Measurements from ENCODE around the gene WNT7A. TPM values are rescaled to one million over a fixed set of nuclear protein-coding genes. Genes with fewer than 3 reads are reported as not detected.

Gene WNT7A
- total RNA-seq, 3 donors from 2014 or later, result not detected

DNA sequence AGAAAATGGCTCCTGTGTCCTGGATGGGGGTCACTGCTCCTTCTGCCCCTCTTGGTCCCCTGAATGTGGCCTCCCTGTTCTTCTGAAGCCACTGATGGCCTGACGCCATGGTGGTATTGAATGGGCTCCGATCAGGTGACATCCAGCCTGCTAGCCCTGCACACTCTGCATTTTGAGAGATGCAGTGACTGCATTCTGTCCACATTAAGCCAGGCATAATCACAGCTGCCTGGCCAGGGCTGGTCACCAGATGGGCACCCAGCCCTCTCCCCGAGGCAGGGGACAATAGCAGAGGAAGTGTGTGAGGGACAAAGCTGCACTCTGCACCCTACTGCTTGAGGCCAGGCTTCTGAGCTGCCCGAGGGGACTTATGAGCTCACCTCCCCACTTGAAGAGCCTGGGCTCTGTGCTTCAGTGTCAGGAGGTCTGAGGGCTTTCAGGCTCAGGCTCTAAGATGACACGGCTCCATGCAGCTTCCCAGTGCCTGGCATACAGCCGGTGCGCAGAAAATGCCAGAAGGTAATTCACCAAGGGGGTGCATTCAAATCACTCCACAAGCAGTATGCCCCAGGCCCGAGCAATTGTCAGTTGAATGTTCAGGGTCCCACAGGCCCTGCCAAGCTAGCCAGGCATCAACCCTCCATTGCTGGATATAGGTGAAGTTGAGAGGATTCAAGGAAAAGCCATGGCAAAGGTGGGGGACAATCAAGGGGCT, 56.8 kb downstream of the WNT7A start:
- intact Hi-C loops (cut with DNase I, micrococcal nuclease), result no loop called here
- H3K4me3 ChIP-seq, result no peak overlapping the region

DNA sequence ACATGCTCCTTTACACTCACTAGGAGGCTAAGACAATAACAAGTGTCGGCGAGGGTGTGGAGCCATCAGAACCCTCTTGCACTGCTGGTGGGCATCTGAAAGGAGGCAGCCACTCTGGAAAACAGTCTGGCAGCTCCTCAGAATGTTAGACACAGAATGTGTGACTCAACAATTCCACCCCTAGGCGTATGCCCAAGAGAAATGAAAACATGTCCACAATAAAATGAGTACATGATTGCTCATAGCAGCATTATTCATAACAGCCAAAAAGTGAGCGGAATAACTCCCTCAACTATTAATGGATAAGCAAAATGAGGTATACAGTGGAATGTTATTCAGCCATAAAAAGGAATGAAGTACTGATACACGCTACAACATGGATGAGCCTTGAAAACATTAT, 57.8 kb downstream of the WNT7A start:
- peaks cover under 1% of the 10 kb centered on the region for H3K9me3 ChIP-seq
- no peak for DNase-seq
- ATAC-seq, result no peak

More for the DNA sequence above, 56.8 kb downstream of the WNT7A start:
- TF ChIP-seq, protein P1, sequence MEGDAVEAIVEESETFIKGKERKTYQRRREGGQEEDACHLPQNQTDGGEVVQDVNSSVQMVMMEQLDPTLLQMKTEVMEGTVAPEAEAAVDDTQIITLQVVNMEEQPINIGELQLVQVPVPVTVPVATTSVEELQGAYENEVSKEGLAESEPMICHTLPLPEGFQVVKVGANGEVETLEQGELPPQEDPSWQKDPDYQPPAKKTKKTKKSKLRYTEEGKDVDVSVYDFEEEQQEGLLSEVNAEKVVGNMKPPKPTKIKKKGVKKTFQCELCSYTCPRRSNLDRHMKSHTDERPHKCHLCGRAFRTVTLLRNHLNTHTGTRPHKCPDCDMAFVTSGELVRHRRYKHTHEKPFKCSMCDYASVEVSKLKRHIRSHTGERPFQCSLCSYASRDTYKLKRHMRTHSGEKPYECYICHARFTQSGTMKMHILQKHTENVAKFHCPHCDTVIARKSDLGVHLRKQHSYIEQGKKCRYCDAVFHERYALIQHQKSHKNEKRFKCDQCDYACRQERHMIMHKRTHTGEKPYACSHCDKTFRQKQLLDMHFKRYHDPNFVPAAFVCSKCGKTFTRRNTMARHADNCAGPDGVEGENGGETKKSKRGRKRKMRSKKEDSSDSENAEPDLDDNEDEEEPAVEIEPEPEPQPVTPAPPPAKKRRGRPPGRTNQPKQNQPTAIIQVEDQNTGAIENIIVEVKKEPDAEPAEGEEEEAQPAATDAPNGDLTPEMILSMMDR (IDR thresholded peaks at IDR 0.05), result no peak
- ATAC-seq (no peak), DNase-seq (no peak)
- no peaks in the 10 kb centered on the region for H3K9me3 ChIP-seq
- H3K36me3 ChIP-seq (ENCODE audit: low read depth), result no peaks in the 10 kb centered on the region
- no peaks in the 10 kb centered on the region for H3K4me1 ChIP-seq (ENCODE audit: low read depth)

DNA sequence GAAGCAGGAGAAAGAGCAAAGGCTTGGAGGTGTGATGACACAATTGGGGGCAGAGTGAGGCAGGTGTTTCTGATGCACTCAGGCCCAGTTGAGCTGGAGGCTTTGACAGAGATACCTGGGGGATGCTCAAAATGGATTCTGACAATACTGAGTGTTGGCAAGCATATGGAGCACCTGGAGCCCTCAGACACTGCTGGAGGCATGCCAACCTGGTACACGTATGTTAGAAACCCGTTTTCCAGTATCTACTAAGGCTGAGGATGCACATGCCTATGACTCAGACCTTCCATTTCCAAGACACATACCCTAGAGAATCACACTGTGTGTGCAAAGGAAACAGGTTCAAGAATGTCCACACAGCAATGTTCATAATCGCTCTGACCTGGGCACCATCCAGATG, 58.7 kb downstream of the WNT7A start:
- H3K9me3 ChIP-seq, result peaks cover 9% of the 10 kb centered on the region
- H3K4me3 ChIP-seq, result no peak overlapping the region
- DNase-seq (no peak), ATAC-seq (no peak)
- intact Hi-C loops (cut with DNase I, micrococcal nuclease), result no loop called here
- no peaks in the 10 kb centered on the region for H3K36me3 ChIP-seq (ENCODE audit: low read depth)
- H3K4me1 ChIP-seq (ENCODE audit: low read depth), result no peaks in the 10 kb centered on the region
- TF ChIP-seq, protein P1 (IDR thresholded peaks at IDR 0.05), result no peak

More for the DNA sequence above, 57.8 kb downstream of the WNT7A start:
- TF ChIP-seq, protein P1 (IDR thresholded peaks at IDR 0.05), result no peak
- no peaks in the 10 kb centered on the region for H3K36me3 ChIP-seq (ENCODE audit: low read depth)
- H3K4me3 ChIP-seq, result no peak overlapping the region
- no peaks in the 10 kb centered on the region for H3K4me1 ChIP-seq (ENCODE audit: low read depth)
- intact Hi-C loops (cut with DNase I, micrococcal nuclease), result no loop called here

DNA sequence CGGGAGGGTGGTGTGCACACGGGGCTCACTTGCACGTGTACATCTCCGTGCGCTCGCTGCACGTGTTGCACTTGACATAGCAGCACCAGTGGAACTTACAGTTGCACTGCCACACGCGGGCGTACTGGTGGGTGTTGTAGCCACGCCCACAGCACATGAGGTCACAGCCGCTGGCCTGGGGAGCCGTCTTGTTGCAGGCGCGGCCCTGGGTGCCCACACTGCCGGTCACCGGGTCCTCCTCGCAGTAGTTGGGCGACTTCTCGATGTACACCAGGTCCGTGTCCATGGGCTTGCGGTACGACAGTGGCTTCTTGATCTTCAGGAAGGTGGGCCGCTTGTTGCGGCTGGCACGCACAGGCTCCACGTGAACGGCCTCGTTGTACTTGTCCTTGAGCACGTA, 61.0 kb downstream of the WNT7A start:
- DNase-seq (no peak), ATAC-seq (no peak)
- no peak overlapping the region for H3K4me3 ChIP-seq
- TF ChIP-seq, protein P1 (IDR thresholded peaks at IDR 0.05), result no peak
- peaks cover 32% of the 10 kb centered on the region for H3K9me3 ChIP-seq
- H3K36me3 ChIP-seq (ENCODE audit: low read depth), result no peaks in the 10 kb centered on the region
- intact Hi-C loops (cut with DNase I, micrococcal nuclease), result no loop called here
- no peaks in the 10 kb centered on the region for H3K4me1 ChIP-seq (ENCODE audit: low read depth)

DNA sequence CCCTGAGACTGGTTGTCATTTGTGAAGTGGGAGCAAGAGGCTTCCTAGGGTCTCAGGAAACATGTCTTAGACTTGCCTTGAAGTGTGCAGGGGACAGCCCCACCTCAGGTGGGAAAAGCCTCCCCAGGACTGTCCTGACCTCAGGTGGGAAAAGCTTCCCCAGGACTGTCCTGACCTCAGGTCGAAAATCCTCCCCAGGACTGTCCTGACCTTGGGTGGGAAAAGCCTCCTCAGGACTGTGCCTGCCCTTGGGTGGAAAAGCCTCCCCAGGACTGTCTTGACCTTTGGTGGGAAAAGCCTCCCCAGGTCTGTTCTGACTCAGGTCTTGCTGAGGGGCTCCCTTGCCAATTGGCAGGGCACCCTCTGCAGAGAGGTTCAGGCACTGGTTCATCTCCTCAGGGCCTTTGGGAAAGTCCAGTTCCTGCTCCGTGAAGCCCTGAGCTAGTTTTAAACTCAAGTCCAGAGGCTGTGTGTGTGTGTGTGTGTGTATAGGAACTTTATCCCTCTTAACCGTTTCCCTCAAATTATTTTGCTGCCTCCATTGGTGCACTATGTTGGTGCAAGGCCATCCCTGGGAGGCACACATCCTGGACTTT, 64.7 kb downstream of the WNT7A start:
- H3K9me3 ChIP-seq, result peaks cover 35% of the 10 kb centered on the region
- intact Hi-C loops (cut with DNase I, micrococcal nuclease), result no loop called here
- TF ChIP-seq, protein P1 (IDR thresholded peaks at IDR 0.05), result no peak
- no peak for DNase-seq
- no peaks in the 10 kb centered on the region for H3K36me3 ChIP-seq (ENCODE audit: low read depth)
- ATAC-seq, result no peak
- no peaks in the 10 kb centered on the region for H3K4me1 ChIP-seq (ENCODE audit: low read depth)
- H3K4me3 ChIP-seq, result no peak overlapping the region
